ENCODE results near the gene SRM.
A peak's percentile ranks its signal among the peaks of the same experiment; 100 is the strongest.

SRM gene

DNA sequence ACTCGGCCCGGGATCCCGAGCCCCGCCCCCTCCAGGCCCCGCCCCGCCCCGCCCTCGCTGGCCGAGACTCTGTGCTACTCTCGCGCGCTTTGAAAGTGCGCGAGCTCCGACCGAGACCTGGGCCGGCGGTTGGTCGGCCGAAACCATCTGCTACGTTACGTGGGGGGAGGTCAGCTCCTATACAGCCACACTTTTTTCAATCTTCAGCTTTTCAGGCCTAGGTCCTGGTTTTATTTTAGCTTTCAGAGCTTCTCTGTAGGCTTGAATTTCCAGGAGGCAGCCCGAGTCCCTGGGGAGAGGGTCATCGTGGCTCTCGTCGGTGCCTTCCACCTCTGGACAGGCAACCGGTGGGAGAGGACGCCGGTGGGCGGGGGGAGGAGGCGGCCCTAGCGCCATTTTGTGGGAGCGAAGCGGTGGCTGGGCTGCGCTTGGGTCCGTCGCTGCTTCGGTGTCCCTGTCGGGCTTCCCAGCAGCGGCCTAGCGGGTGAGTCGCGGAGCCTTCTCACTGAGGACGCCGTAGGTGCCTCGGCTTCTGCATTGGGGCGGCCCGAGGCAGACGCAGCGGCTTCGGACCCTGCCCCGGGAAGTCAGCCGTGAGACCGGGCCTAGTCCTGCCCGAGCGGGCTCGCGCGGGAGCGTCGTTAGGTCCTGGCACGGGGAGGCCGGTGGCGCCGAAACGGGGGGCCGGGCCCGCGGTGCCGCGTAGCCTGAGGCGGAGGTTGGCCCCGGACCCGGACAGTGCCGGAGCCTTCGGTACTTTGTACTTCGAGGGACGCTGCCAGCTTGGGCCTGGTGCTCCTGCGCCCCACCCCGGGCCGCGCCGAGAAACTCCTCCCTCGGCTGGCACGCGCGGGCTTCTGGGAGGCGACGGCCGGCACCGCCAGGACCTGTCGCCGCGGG is 47.3 kb downstream of the SRM start, which contains the start of gene TARDBP (continued):
- TF ChIP-seq KLF1 (tag by site-specific recombination; IDR thresholded peaks at IDR 0.05) (0 out of 2 replicates have a peak, but pooled peaks have one; percentile 48), ZNF654 (tag by site-specific recombination; IDR thresholded peaks at IDR 0.05; ENCODE audit: low read depth) (no peak), ZNF19 (tag by site-specific recombination; IDR thresholded peaks at IDR 0.05; ENCODE audit: low read depth) (no peak), ZNF114 (tag by site-specific recombination; IDR thresholded peaks at IDR 0.05) (no peak), SP2 (tag by site-specific recombination; IDR thresholded peaks at IDR 0.05) (peak; percentile 73), ZNF768 (tag by site-specific recombination; IDR thresholded peaks at IDR 0.05) (no peak; the same call in 1 of the 2 replicates), ZNF239 (tag by site-specific recombination; IDR thresholded peaks at IDR 0.05) (0 out of 2 replicates have a peak, but pooled peaks have one; percentile 17), ZBTB1 (tag by site-specific recombination; IDR thresholded peaks at IDR 0.05) (no peak), ZNF521 (tag by site-specific recombination; IDR thresholded peaks at IDR 0.05) (no peak), ZNF2 (tag by site-specific recombination; IDR thresholded peaks at IDR 0.05) (peak; percentile 89; the same call in 1 of the 2 replicates), ZNF549 (tag by site-specific recombination; IDR thresholded peaks at IDR 0.05) (no peak), ZNF175 (tag by site-specific recombination; IDR thresholded peaks at IDR 0.05) (no peak), ZNF626 (tag by site-specific recombination; IDR thresholded peaks at IDR 0.05) (no peak), ZFP69B (tag by site-specific recombination; IDR thresholded peaks at IDR 0.05) (0 out of 2 replicates have a peak, but pooled peaks have one; percentile 16), ZNF707 (tag by site-specific recombination; IDR thresholded peaks at IDR 0.05) (no peak), ZNF174 (tag by site-specific recombination; IDR thresholded peaks at IDR 0.05) (no peak), ZSCAN23 (tag by site-specific recombination; IDR thresholded peaks at IDR 0.05) (0 out of 2 replicates have a peak, but pooled peaks have one; percentile 45), ZNF423 (tag by site-specific recombination; IDR thresholded peaks at IDR 0.05) (no peak), ZNF155 (tag by site-specific recombination; IDR thresholded peaks at IDR 0.05) (no peak)
- TF ChIP-seq, protein P1, sequence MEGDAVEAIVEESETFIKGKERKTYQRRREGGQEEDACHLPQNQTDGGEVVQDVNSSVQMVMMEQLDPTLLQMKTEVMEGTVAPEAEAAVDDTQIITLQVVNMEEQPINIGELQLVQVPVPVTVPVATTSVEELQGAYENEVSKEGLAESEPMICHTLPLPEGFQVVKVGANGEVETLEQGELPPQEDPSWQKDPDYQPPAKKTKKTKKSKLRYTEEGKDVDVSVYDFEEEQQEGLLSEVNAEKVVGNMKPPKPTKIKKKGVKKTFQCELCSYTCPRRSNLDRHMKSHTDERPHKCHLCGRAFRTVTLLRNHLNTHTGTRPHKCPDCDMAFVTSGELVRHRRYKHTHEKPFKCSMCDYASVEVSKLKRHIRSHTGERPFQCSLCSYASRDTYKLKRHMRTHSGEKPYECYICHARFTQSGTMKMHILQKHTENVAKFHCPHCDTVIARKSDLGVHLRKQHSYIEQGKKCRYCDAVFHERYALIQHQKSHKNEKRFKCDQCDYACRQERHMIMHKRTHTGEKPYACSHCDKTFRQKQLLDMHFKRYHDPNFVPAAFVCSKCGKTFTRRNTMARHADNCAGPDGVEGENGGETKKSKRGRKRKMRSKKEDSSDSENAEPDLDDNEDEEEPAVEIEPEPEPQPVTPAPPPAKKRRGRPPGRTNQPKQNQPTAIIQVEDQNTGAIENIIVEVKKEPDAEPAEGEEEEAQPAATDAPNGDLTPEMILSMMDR (tag by site-specific recombination; IDR thresholded peaks at IDR 0.05) = peak; percentile 38; the same call in 1 of the 2 replicates
- TF ChIP-seq, protein P2, sequence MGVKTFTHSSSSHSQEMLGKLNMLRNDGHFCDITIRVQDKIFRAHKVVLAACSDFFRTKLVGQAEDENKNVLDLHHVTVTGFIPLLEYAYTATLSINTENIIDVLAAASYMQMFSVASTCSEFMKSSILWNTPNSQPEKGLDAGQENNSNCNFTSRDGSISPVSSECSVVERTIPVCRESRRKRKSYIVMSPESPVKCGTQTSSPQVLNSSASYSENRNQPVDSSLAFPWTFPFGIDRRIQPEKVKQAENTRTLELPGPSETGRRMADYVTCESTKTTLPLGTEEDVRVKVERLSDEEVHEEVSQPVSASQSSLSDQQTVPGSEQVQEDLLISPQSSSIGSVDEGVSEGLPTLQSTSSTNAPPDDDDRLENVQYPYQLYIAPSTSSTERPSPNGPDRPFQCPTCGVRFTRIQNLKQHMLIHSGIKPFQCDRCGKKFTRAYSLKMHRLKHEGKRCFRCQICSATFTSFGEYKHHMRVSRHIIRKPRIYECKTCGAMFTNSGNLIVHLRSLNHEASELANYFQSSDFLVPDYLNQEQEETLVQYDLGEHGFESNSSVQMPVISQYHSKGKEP (tag by site-specific recombination; IDR thresholded peaks at IDR 0.05) = 0 out of 2 replicates have a peak, but pooled peaks have one; percentile 43
- TF ChIP-seq, protein P3, sequence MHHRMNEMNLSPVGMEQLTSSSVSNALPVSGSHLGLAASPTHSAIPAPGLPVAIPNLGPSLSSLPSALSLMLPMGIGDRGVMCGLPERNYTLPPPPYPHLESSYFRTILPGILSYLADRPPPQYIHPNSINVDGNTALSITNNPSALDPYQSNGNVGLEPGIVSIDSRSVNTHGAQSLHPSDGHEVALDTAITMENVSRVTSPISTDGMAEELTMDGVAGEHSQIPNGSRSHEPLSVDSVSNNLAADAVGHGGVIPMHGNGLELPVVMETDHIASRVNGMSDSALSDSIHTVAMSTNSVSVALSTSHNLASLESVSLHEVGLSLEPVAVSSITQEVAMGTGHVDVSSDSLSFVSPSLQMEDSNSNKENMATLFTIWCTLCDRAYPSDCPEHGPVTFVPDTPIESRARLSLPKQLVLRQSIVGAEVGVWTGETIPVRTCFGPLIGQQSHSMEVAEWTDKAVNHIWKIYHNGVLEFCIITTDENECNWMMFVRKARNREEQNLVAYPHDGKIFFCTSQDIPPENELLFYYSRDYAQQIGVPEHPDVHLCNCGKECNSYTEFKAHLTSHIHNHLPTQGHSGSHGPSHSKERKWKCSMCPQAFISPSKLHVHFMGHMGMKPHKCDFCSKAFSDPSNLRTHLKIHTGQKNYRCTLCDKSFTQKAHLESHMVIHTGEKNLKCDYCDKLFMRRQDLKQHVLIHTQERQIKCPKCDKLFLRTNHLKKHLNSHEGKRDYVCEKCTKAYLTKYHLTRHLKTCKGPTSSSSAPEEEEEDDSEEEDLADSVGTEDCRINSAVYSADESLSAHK (tag by site-specific recombination; IDR thresholded peaks at IDR 0.05) = 0 out of 2 replicates have a peak, but pooled peaks have one; percentile 9
- TF ChIP-seq, protein P4, sequence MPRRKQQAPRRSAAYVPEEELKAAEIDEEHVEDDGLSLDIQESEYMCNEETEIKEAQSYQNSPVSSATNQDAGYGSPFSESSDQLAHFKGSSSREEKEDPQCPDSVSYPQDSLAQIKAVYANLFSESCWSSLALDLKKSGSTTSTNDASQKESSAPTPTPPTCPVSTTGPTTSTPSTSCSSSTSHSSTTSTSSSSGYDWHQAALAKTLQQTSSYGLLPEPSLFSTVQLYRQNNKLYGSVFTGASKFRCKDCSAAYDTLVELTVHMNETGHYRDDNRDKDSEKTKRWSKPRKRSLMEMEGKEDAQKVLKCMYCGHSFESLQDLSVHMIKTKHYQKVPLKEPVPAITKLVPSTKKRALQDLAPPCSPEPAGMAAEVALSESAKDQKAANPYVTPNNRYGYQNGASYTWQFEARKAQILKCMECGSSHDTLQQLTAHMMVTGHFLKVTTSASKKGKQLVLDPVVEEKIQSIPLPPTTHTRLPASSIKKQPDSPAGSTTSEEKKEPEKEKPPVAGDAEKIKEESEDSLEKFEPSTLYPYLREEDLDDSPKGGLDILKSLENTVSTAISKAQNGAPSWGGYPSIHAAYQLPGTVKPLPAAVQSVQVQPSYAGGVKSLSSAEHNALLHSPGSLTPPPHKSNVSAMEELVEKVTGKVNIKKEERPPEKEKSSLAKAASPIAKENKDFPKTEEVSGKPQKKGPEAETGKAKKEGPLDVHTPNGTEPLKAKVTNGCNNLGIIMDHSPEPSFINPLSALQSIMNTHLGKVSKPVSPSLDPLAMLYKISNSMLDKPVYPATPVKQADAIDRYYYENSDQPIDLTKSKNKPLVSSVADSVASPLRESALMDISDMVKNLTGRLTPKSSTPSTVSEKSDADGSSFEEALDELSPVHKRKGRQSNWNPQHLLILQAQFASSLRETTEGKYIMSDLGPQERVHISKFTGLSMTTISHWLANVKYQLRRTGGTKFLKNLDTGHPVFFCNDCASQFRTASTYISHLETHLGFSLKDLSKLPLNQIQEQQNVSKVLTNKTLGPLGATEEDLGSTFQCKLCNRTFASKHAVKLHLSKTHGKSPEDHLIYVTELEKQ (tag by site-specific recombination; IDR thresholded peaks at IDR 0.05; ENCODE audit: borderline replicate concordance) = no peak
- TF ChIP-seq, protein P5, sequence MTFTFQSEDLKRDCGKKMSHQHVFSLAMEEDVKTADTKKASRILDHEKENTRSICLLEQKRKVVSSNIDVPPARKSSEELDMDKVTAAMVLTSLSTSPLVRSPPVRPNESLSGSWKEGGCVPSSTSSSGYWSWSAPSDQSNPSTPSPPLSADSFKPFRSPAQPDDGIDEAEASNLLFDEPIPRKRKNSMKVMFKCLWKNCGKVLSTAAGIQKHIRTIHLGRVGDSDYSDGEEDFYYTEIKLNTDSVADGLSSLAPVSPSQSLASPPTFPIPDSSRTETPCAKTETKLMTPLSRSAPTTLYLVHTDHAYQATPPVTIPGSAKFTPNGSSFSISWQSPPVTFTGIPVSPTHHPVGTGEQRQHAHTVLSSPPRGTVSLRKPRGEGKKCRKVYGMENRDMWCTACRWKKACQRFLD (tag by site-specific recombination; IDR thresholded peaks at IDR 0.05) = 0 out of 2 replicates have a peak, but pooled peaks have one; percentile 20
- TF ChIP-seq, protein P6, sequence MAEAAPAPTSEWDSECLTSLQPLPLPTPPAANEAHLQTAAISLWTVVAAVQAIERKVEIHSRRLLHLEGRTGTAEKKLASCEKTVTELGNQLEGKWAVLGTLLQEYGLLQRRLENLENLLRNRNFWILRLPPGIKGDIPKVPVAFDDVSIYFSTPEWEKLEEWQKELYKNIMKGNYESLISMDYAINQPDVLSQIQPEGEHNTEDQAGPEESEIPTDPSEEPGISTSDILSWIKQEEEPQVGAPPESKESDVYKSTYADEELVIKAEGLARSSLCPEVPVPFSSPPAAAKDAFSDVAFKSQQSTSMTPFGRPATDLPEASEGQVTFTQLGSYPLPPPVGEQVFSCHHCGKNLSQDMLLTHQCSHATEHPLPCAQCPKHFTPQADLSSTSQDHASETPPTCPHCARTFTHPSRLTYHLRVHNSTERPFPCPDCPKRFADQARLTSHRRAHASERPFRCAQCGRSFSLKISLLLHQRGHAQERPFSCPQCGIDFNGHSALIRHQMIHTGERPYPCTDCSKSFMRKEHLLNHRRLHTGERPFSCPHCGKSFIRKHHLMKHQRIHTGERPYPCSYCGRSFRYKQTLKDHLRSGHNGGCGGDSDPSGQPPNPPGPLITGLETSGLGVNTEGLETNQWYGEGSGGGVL (tag by site-specific recombination; IDR thresholded peaks at IDR 0.05) = no peak

All from HEK293 (cell line).